Mammary epithelial cell (primary cell): ENCODE measurements around the gene TENT5A.

Experiments used
- EZH2 ChIP-seq: IDR thresholded peaks from 2 replicates; pipeline ENCODE4 v1.6.1; 2012; ENCODE audit warnings: low read length, inconsistent platforms, borderline replicate concordance
- TF ChIP-seq, protein P1 (sequence below), 2 donors: IDR thresholded peaks in 1 of 2; conservative IDR thresholded peaks in 1 of 2; 2 replicates each; pipeline ENCODE4 v1.5.1; 2011 to 2012; ENCODE audit warnings: inconsistent platforms in 2 of 2, low read length in 2 of 2, mild to moderate bottlenecking in 2 of 2, control low read depth in 1 of 2, low read depth in 1 of 2; ENCODE audit not compliant: insufficient read depth in 1 of 2; ENCODE audit errors: extremely low read depth in 1 of 2

DNA sequence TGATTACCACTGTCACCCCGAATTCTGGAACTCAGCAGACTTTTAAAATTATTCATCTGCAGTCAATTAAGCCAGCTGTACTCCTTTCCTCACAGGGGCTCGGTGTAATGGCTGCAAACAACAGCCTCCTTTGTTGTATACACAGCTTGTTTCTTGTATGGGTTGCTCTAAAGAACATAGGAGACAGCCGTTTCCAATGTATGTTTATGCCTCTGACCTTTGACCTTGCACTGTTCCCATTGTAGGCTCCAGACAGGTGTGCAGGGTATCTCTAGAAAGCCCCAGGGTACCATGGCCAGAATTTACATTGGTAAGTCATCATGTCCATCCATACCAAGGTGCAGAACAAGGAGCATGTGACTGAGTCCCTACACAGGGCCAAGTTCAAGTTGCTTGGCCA lies 11.5 kb upstream of the TENT5A start:
- TF ChIP-seq, protein P1, sequence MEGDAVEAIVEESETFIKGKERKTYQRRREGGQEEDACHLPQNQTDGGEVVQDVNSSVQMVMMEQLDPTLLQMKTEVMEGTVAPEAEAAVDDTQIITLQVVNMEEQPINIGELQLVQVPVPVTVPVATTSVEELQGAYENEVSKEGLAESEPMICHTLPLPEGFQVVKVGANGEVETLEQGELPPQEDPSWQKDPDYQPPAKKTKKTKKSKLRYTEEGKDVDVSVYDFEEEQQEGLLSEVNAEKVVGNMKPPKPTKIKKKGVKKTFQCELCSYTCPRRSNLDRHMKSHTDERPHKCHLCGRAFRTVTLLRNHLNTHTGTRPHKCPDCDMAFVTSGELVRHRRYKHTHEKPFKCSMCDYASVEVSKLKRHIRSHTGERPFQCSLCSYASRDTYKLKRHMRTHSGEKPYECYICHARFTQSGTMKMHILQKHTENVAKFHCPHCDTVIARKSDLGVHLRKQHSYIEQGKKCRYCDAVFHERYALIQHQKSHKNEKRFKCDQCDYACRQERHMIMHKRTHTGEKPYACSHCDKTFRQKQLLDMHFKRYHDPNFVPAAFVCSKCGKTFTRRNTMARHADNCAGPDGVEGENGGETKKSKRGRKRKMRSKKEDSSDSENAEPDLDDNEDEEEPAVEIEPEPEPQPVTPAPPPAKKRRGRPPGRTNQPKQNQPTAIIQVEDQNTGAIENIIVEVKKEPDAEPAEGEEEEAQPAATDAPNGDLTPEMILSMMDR (conservative IDR thresholded peaks at IDR 0.05 in 1 of 2, IDR thresholded peaks at IDR 0.05 in 1 of 2; ENCODE audit: extremely low read depth in 1 of 2, insufficient read depth in 1 of 2, low read depth in 1 of 2, low read length in 2 of 2), result no peak
- no peak for TF ChIP-seq EZH2
